GM12878 (cell line): Measurements from ENCODE around the gene LPAR5. TPM values are rescaled to one million over a fixed set of nuclear protein-coding genes. Genes with fewer than 3 reads are reported as not detected.
A peak's percentile ranks its signal among the peaks of the same experiment; 100 is the strongest.

Experiments used
- ATAC-seq: fragments of 200-7000 bp; cut with Tn5 transposase; 3 replicates; pipeline ENCODE4 v1.9.1; 2020; ENCODE audit warnings: mild to moderate bottlenecking, moderate library complexity
- BruUV-seq: library from RNA; stranded (reverse); fragments of 400-500 nt; replicated peaks from 2 replicates; lab custom pipeline; 2021; lab: Mats Ljungman, UMichigan
- CTCF ChIA-PET: fragments of 300-600 bp; sonication (Branson Sonifier 250); formaldehyde crosslinking; extraction: SDS; loops from one replicate; lab custom pipeline; 2021; ENCODE audit warnings: inconsistent platforms; lab: Yijun Ruan, JAX
- POLR2A ChIA-PET: fragments of 350-600 bp; formaldehyde crosslinking; extraction: SDS; loops from one replicate; lab custom pipeline; 2021; ENCODE audit warnings: inconsistent platforms; lab: Charles Lee
- RAD21 ChIA-PET: fragments of 300-600 bp; sonication (Branson Sonifier 250); formaldehyde crosslinking; loops from one replicate; lab custom pipeline; 2023; ENCODE audit warnings: antibody characterized with exemption; ENCODE audit not compliant: unreplicated experiment; lab: Charles Lee
- SMC1A ChIA-PET: fragments of 300-600 bp; sonication (Branson Sonifier 250); formaldehyde crosslinking; loops from one replicate; lab custom pipeline; 2023; ENCODE audit not compliant: unreplicated experiment, uncharacterized antibody; lab: Charles Lee
- DNase-seq: peaks from one replicate; pipeline ENCODE4 v3.0.0-alpha.2; 2011; ENCODE audit warnings: low read depth, low spot score
- FAIRE-seq: peaks from 3 replicates; lab custom pipeline; 2011; peaks lifted over from hg19 to GRCh38; lab: Jason Lieb, UNC
- H2AFZ ChIP-seq: 2 replicates; pipeline ENCODE4 v1.6.0; 2011; ENCODE audit warnings: low read depth, low read length, control low read depth; ENCODE audit not compliant: control insufficient read depth
- H3K27ac ChIP-seq: 2 replicates; pipeline ENCODE4 v1.5.1; 2011; ENCODE audit warnings: control low read depth; ENCODE audit not compliant: control insufficient read depth, insufficient read depth
- H3K27me3 ChIP-seq, 2 experiments: replicated peaks in 1 of 2; 2 replicates each; pipeline versions ENCODE4 v1.6.0 to v1.6.1; 2011; ENCODE audit warnings: low read length in 1 of 2; ENCODE audit not compliant: control insufficient read depth in 2 of 2, insufficient read depth in 2 of 2
- H3K36me3 ChIP-seq, 2 experiments: 2 replicates each; pipeline ENCODE4 v1.5.1; 2011; ENCODE audit warnings: low read length in 1 of 2; ENCODE audit not compliant: control insufficient read depth in 2 of 2, insufficient read depth in 2 of 2
- H3K4me1 ChIP-seq: 2 replicates; pipeline ENCODE4 v1.6.1; 2011; ENCODE audit warnings: mild to moderate bottlenecking, low read length, moderate library complexity, mixed read lengths; ENCODE audit not compliant: control insufficient read depth, insufficient read depth
- H3K4me2 ChIP-seq: 2 replicates; pipeline ENCODE4 v1.6.0; 2011; ENCODE audit warnings: control low read depth; ENCODE audit not compliant: control insufficient read depth, insufficient read depth
- H3K4me3 ChIP-seq: fragments of 200-600 bp; sonication (generic); 2 replicates; pipeline ENCODE4 v1.5.1; 2016
- H3K79me2 ChIP-seq: 2 replicates; pipeline ENCODE4 v1.6.0; 2011; ENCODE audit warnings: low read length; ENCODE audit not compliant: control insufficient read depth, insufficient read depth
- H3K9ac ChIP-seq: 2 replicates; pipeline ENCODE4 v1.8.0; 2011; ENCODE audit warnings: low read length, control low read depth, mixed read lengths; ENCODE audit not compliant: control insufficient read depth, insufficient read depth
- H3K9me3 ChIP-seq: replicated peaks from 3 replicates; pipeline ENCODE4 v1.5.1; 2011; ENCODE audit warnings: mild to moderate bottlenecking, low read length; ENCODE audit not compliant: control insufficient read depth, insufficient read depth
- H4K20me1 ChIP-seq: 2 replicates; pipeline ENCODE4 v1.6.0; 2011; ENCODE audit not compliant: control insufficient read depth, insufficient read depth
- CEBPB ChIP-seq, 2 experiments: fragments of 150-350 bp in 1 of 2; IDR thresholded peaks; 2 replicates each; pipeline ENCODE4 v1.6.1; 2012 to 2014; ENCODE audit warnings: low read depth in 2 of 2, low read length in 2 of 2, borderline replicate concordance in 1 of 2, inconsistent platforms in 1 of 2
- MYC ChIP-seq: IDR thresholded peaks from 2 replicates; pipeline ENCODE4 v1.6.1; 2011; ENCODE audit warnings: mild to moderate bottlenecking, low read length, moderate library complexity, inconsistent platforms; ENCODE audit not compliant: insufficient read depth, insufficient replicate concordance, insufficient read length, severe bottlenecking
- PML ChIP-seq: IDR thresholded peaks from 2 replicates; pipeline ENCODE4 v1.6.1; 2012; ENCODE audit warnings: low read length, inconsistent platforms
- POLR2AphosphoS2 ChIP-seq: IDR thresholded peaks from 2 replicates; pipeline ENCODE4 v1.6.1; 2011; ENCODE audit warnings: low read depth, mild to moderate bottlenecking, low read length, improper control_type of control experiment, moderate library complexity
- POLR2AphosphoS5 ChIP-seq: IDR thresholded peaks from 2 replicates; pipeline ENCODE4 v1.6.1; 2011; ENCODE audit warnings: mild to moderate bottlenecking, low read length, inconsistent platforms
- SP1 ChIP-seq: IDR thresholded peaks from one replicate; pipeline ENCODE4 v1.6.1; 2011; ENCODE audit warnings: low read depth, low read length
- YY1 ChIP-seq: IDR thresholded peaks from 2 replicates; pipeline ENCODE4 v1.6.1; 2011; ENCODE audit warnings: low read depth, mild to moderate bottlenecking, low read length
- ZNF384 ChIP-seq: IDR thresholded peaks from 2 replicates; pipeline ENCODE4 v1.6.1; 2012; ENCODE audit warnings: low read depth, mild to moderate bottlenecking, low read length, improper control_type of control experiment, borderline replicate concordance
- ZNF622 ChIP-seq: fragments of 450-650 bp; IDR thresholded peaks from 2 replicates; pipeline ENCODE4 v1.6.1; 2017; ENCODE audit warnings: mild to moderate bottlenecking, inconsistent platforms
- WGBS: methylation state at CpG from one replicate; pipeline ENCODE4 v1.1.6; 2016; ENCODE audit warnings: low lambda C conversion rate; ENCODE audit not compliant: insufficient replicate concordance, insufficient coverage; ENCODE audit errors: missing lambda C conversion rate; 5-methylcytosine and 5-hydroxymethylcytosine counted together
- in situ Hi-C: fragments of 300-500 bp; cut with MboI; formaldehyde crosslinking; loops from 9 replicates; pipeline ENCODE4 v1.14.3; 2018; ENCODE audit warnings: mixed read lengths
- intact Hi-C: fragments of 100-400 bp; cut with micrococcal nuclease; formaldehyde crosslinking; loops from one replicate; pipeline ENCODE4 v1.14.2; 2022; ENCODE audit not compliant: unreplicated experiment
- polyA plus RNA-seq, 11 experiments: library from polyadenylated mRNA; depleted of rRNA in 4 of 11; unstranded in 6 of 11; stranded (reverse) in 5 of 11; fragments of >200 nt; fragmentation: Nextera tagmentation in 4 of 11; fragmentation: Illumina TruSeq in 1 of 11; extraction: Ambion mirVana in 4 of 11; extraction: Trizol in 1 of 11; gene quantifications; 1 replicate in 1 of 11; 2 replicates in 10 of 11; pipeline versions ENCODE4 v1.2.1 to v1.2.3, GENCODE V29; 2011 to 2016; ENCODE audit warnings: inconsistent platforms in 2 of 11, missing spikeins in 2 of 11, low read depth in 1 of 11
- total RNA-seq, 4 experiments: library from RNA; depleted of rRNA in 3 of 4; stranded (reverse); fragments of >200 nt in 3 of 4; fragmentation: Illumina TruSeq in 1 of 4; extraction: Trizol in 1 of 4; gene quantifications; 2 replicates each; pipeline versions ENCODE4 v1.2.1 to v1.2.3, GENCODE V29; 2013 to 2021
- TF ChIP-seq, protein P1 (sequence below): fragments of 450-650 bp; IDR thresholded peaks from 2 replicates; pipeline ENCODE4 v1.6.1; 2018; ENCODE audit warnings: borderline replicate concordance, mild to moderate bottlenecking; ENCODE audit not compliant: partially characterized antibody
- TF ChIP-seq, protein P2 (sequence below): fragments of 450-650 bp; IDR thresholded peaks from 2 replicates; pipeline ENCODE4 v1.6.1; 2018; ENCODE audit warnings: mild to moderate bottlenecking, low read depth, moderate library complexity; ENCODE audit not compliant: partially characterized antibody
- TF ChIP-seq, protein P3 (sequence below): fragments of 450-650 bp; formaldehyde crosslinking; IDR thresholded peaks from 2 replicates; pipeline ENCODE4 v1.4.0; 2020; ENCODE audit warnings: mild to moderate bottlenecking, moderate library complexity

Gene LPAR5
- total and polyA plus RNA-seq, 10 of the 15 experiments (the other 5 are each of a cell fraction or from before 2014, with no cell fraction given) = 1.3 to 7.9 (median 5.3) TPM

DNA sequence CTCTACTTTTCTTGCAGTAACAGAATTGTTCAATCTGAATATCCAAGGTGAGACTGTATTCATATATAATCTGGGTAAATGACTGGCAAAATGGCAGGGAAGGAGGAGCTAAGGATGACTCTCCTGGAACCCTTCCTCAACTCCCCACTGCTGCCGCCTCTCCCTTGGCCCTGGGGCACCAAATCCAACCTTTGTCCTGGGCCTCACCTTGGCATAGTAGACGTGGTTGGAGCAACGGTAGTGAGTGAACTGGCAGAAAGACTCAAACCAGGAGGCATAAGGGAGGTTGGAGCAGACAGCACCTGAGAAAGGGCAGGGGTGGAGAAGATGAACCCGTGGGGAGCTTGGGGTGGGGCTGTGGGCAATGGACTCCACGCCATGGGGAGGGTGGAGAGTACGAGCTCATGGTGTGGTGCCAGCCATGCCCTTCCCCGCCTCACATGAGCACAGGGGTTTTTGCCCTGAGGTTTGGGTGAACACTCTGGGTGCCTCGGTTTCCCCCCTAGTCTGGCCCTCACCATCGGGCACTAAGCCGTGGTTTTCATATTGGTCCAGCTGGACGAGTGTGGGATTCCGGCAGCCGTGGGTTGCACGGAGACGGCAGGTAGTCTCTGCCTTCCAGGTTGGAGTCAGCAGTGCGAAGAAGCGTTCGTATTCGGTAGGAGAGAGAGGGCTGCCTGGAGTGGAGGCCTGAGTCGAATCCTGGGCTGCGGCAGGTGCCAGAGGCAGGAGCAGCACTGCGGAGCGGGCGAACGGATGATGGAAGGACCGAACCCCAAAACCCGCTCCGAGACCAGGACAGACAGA lies 10.7 kb upstream of the LPAR5 start:
- no peak; the same call in 2 of the 3 replicates for ATAC-seq
- ChIA-PET SMC1A (interaction anchor here (0.7 to 4.2 kb wide), 6 partner anchors 9 to 41 kb away, joined by 3 to 23 read pairs (median 5); partner anchors contain the start of gene LPAR5), POLR2A (interaction anchor here (0.5 to 1.0 kb wide), 3 partner anchors 14 to 82 kb away, joined by 3 to 6 read pairs (median 4); no protein-coding TSS in a partner anchor)
- H3K9me3 ChIP-seq = peaks cover 15% of the 10 kb centered on the region
- H3K4me3 ChIP-seq = peak overlapping the region; percentile 49; the same call in 1 of the 2 replicates
- H2AFZ ChIP-seq = peak overlapping the region; percentile 64
- WGBS = 78% methylated on average over 27 of the region's 28 CpGs
- H3K4me2 ChIP-seq = peak overlapping the region; percentile 46
- H3K79me2 ChIP-seq = no peaks in the 10 kb centered on the region
- H3K36me3 ChIP-seq = no peaks in the 10 kb centered on the region; a peak in 2 of 4 replicates
- TF ChIP-seq SP1 = no peak
- TF ChIP-seq, protein P1, sequence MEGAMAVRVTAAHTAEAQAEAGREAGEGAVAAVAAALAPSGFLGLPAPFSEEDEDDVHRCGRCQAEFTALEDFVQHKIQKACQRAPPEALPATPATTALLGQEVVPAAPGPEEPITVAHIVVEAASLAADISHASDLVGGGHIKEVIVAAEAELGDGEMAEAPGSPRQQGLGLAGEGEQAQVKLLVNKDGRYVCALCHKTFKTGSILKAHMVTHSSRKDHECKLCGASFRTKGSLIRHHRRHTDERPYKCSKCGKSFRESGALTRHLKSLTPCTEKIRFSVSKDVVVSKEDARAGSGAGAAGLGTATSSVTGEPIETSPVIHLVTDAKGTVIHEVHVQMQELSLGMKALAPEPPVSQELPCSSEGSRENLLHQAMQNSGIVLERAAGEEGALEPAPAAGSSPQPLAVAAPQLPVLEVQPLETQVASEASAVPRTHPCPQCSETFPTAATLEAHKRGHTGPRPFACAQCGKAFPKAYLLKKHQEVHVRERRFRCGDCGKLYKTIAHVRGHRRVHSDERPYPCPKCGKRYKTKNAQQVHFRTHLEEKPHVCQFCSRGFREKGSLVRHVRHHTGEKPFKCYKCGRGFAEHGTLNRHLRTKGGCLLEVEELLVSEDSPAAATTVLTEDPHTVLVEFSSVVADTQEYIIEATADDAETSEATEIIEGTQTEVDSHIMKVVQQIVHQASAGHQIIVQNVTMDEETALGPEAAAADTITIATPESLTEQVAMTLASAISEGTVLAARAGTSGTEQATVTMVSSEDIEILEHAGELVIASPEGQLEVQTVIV = no peak
- TF ChIP-seq POLR2AphosphoS2 = no peak
- no peak for TF ChIP-seq MYC
- TF ChIP-seq, protein P2, sequence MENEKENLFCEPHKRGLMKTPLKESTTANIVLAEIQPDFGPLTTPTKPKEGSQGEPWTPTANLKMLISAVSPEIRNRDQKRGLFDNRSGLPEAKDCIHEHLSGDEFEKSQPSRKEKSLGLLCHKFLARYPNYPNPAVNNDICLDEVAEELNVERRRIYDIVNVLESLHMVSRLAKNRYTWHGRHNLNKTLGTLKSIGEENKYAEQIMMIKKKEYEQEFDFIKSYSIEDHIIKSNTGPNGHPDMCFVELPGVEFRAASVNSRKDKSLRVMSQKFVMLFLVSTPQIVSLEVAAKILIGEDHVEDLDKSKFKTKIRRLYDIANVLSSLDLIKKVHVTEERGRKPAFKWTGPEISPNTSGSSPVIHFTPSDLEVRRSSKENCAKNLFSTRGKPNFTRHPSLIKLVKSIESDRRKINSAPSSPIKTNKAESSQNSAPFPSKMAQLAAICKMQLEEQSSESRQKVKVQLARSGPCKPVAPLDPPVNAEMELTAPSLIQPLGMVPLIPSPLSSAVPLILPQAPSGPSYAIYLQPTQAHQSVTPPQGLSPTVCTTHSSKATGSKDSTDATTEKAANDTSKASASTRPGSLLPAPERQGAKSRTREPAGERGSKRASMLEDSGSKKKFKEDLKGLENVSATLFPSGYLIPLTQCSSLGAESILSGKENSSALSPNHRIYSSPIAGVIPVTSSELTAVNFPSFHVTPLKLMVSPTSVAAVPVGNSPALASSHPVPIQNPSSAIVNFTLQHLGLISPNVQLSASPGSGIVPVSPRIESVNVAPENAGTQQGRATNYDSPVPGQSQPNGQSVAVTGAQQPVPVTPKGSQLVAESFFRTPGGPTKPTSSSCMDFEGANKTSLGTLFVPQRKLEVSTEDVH = no peak
- TF ChIP-seq ZNF622 = no peak
- no peak for TF ChIP-seq CEBPB (IDR thresholded peaks at IDR 0.05; ENCODE audit: borderline replicate concordance in 1 of 2, low read depth in 2 of 2, low read length in 2 of 2)
- no peak for TF ChIP-seq POLR2AphosphoS5
- TF ChIP-seq PML = no peak
- no peak for TF ChIP-seq ZNF384
- TF ChIP-seq, protein P3, sequence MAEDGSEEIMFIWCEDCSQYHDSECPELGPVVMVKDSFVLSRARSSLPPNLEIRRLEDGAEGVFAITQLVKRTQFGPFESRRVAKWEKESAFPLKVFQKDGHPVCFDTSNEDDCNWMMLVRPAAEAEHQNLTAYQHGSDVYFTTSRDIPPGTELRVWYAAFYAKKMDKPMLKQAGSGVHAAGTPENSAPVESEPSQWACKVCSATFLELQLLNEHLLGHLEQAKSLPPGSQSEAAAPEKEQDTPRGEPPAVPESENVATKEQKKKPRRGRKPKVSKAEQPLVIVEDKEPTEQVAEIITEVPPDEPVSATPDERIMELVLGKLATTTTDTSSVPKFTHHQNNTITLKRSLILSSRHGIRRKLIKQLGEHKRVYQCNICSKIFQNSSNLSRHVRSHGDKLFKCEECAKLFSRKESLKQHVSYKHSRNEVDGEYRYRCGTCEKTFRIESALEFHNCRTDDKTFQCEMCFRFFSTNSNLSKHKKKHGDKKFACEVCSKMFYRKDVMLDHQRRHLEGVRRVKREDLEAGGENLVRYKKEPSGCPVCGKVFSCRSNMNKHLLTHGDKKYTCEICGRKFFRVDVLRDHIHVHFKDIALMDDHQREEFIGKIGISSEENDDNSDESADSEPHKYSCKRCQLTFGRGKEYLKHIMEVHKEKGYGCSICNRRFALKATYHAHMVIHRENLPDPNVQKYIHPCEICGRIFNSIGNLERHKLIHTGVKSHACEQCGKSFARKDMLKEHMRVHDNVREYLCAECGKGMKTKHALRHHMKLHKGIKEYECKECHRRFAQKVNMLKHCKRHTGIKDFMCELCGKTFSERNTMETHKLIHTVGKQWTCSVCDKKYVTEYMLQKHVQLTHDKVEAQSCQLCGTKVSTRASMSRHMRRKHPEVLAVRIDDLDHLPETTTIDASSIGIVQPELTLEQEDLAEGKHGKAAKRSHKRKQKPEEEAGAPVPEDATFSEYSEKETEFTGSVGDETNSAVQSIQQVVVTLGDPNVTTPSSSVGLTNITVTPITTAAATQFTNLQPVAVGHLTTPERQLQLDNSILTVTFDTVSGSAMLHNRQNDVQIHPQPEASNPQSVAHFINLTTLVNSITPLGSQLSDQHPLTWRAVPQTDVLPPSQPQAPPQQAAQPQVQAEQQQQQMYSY (CRISPR knock-in tag) = no peak
- TF ChIP-seq YY1 = no peak
- TF ChIP-seq, all 136 proteins: peak for 0
- H3K9ac ChIP-seq = no peak overlapping the region
- FAIRE-seq = no peak
- no peak overlapping the region for H3K27ac ChIP-seq
- ChIA-PET CTCF (interaction anchor here (1.0 to 3.6 kb wide), 7 partner anchors 11 to 82 kb away, joined by 3 to 21 read pairs (median 4); no protein-coding TSS in a partner anchor), RAD21 (no interaction called here)
- no peaks in the 10 kb centered on the region for H3K27me3 ChIP-seq
- BruUV-seq = no TSS peak
- H4K20me1 ChIP-seq = no peaks in the 10 kb centered on the region
- H3K4me1 ChIP-seq = peaks cover 14% of the 10 kb centered on the region
- intact Hi-C loops = no loop called here
- in situ Hi-C loops = no loop called here
- no peak for DNase-seq
